H1 (cell line): Measurements from ENCODE around the gene ETV4. TPM values are rescaled to one million over a fixed set of nuclear protein-coding genes. Genes with fewer than 3 reads are reported as not detected.
A peak's percentile ranks its signal among the peaks of the same experiment; 100 is the strongest.

Experiments
- CTCF ChIA-PET: fragments of 300-600 bp; sonication (Branson Sonifier 250); formaldehyde crosslinking; loops from one replicate; lab custom pipeline; 2021; ENCODE audit not compliant: partially characterized antibody; lab: Charles Lee
- POLR2A ChIA-PET: fragments of 300-600 bp; sonication (Branson Sonifier 250); formaldehyde crosslinking; loops from one replicate; lab custom pipeline; 2021; ENCODE audit warnings: inconsistent platforms; ENCODE audit not compliant: partially characterized antibody; lab: Charles Lee
- DNase-seq, 2 experiments: peaks; one replicate each; pipeline versions ENCODE4 v3.0.0 to v3.0.0-alpha.2; 2010 to 2022; ENCODE audit warnings: low spot score in 2 of 2, low read depth in 1 of 2, mixed read lengths in 1 of 2
- FAIRE-seq: peaks from 2 replicates; lab custom pipeline; 2011; peaks lifted over from hg19 to GRCh38; lab: Jason Lieb, UNC
- H2AFZ ChIP-seq: 2 replicates; pipeline ENCODE4 v1.8.1; 2012; ENCODE audit warnings: low read length, inconsistent platforms
- H2AK5ac ChIP-seq: 2 replicates; pipeline ENCODE4 v1.6.1; 2013; ENCODE audit warnings: low read depth, low read length
- H2BK120ac ChIP-seq: replicated peaks from 2 replicates; pipeline ENCODE3; 2013; ENCODE audit warnings: low read depth, low read length, inconsistent platforms
- H2BK12ac ChIP-seq: 2 replicates; pipeline ENCODE4 v1.6.1; 2013; ENCODE audit warnings: low read depth, low read length
- H2BK15ac ChIP-seq: 2 replicates; pipeline ENCODE4 v1.6.1; 2013; ENCODE audit warnings: low read length
- H2BK20ac ChIP-seq: 2 replicates; pipeline ENCODE4 v1.6.1; 2013; ENCODE audit warnings: low read length
- H2BK5ac ChIP-seq: 2 replicates; pipeline ENCODE4 v1.6.1; 2013; ENCODE audit warnings: low read depth, low read length
- H3K14ac ChIP-seq: 2 replicates; pipeline ENCODE4 v1.6.1; 2013; ENCODE audit warnings: inconsistent platforms; ENCODE audit not compliant: insufficient read length
- H3K18ac ChIP-seq: 2 replicates; pipeline ENCODE4 v1.6.1; 2013; ENCODE audit warnings: low read length; ENCODE audit errors: extremely low read depth
- H3K23ac ChIP-seq: 2 replicates; pipeline ENCODE4 v1.6.1; 2013; ENCODE audit warnings: inconsistent platforms; ENCODE audit not compliant: insufficient read length
- H3K23me2 ChIP-seq: 2 replicates; pipeline ENCODE4 v1.6.1; 2013; ENCODE audit warnings: low read depth, low read length
- H3K27ac ChIP-seq: 2 replicates; pipeline ENCODE4 v1.6.1; 2011; ENCODE audit warnings: low read depth, low read length, inconsistent platforms
- H3K27me3 ChIP-seq, 4 experiments: replicated peaks in 1 of 4; 1 replicate in 1 of 4; 2 replicates in 3 of 4; pipeline versions ENCODE4 v1.6.1 to v1.8.1; 2011 to 2013; ENCODE audit warnings: low read length in 3 of 4, mild to moderate bottlenecking in 3 of 4, inconsistent platforms in 2 of 4, mixed read lengths in 2 of 4, moderate library complexity in 1 of 4; ENCODE audit not compliant: control insufficient read depth in 3 of 4, insufficient read depth in 3 of 4; ENCODE audit errors: extremely low read depth in 1 of 4
- H3K36me3 ChIP-seq, 4 experiments: 2 replicates each; pipeline versions ENCODE4 v1.6.1 to v1.8.1; 2011 to 2013; ENCODE audit warnings: mild to moderate bottlenecking in 4 of 4, low read length in 3 of 4, moderate library complexity in 2 of 4, control low read depth in 1 of 4, inconsistent platforms in 1 of 4; ENCODE audit not compliant: insufficient read depth in 4 of 4, control insufficient read depth in 2 of 4
- H3K4ac ChIP-seq: replicated peaks from 2 replicates; pipeline ENCODE3; 2013; ENCODE audit warnings: low read length, low read depth, mixed read lengths, inconsistent platforms; ENCODE audit not compliant: insufficient read length
- H3K4me1 ChIP-seq, 4 experiments: replicated peaks in 1 of 4; 1 replicate in 1 of 4; 2 replicates in 3 of 4; pipeline versions ENCODE4 v1.6.1 to v1.8.1; 2011 to 2013; ENCODE audit warnings: low read length in 3 of 4, inconsistent platforms in 2 of 4, mixed read lengths in 1 of 4; ENCODE audit not compliant: insufficient read depth in 4 of 4, control insufficient read depth in 3 of 4
- H3K4me2 ChIP-seq, 2 experiments: 2 replicates each; pipeline versions ENCODE4 v1.6.1 to v1.8.1; 2011 to 2013; ENCODE audit warnings: low read depth in 2 of 2, low read length in 2 of 2, control low read depth in 1 of 2, inconsistent platforms in 1 of 2, mild to moderate bottlenecking in 1 of 2; ENCODE audit not compliant: insufficient read depth in 1 of 2
- H3K4me3 ChIP-seq, 4 experiments: fragments of 200-600, 300-600 bp in 1 of 4; sonication (generic), shearing (Covaris generic), sonication (Bioruptor Twin) in 1 of 4; 2 replicates each; pipeline versions ENCODE4 v1.5.1 to v1.8.1; 2011 to 2016; ENCODE audit warnings: low read length in 4 of 4, low read depth in 3 of 4, control low read depth in 2 of 4, inconsistent platforms in 2 of 4, mild to moderate bottlenecking in 2 of 4, mixed read lengths in 1 of 4, moderate library complexity in 1 of 4; ENCODE audit not compliant: insufficient read depth in 2 of 4; ENCODE audit errors: extremely low read depth in 1 of 4
- H3K56ac ChIP-seq: replicated peaks from 2 replicates; pipeline ENCODE3; 2013; ENCODE audit warnings: low read depth, mild to moderate bottlenecking, mixed read lengths, low read length, inconsistent platforms; ENCODE audit not compliant: insufficient read length
- H3K79me1 ChIP-seq: 2 replicates; pipeline ENCODE4 v1.6.1; 2013; ENCODE audit warnings: low read depth, low read length, control low read depth
- H3K79me2 ChIP-seq, 2 experiments: 2 replicates each; pipeline versions ENCODE4 v1.6.1 to v1.8.1; 2012 to 2013; ENCODE audit warnings: low read length in 2 of 2, mild to moderate bottlenecking in 2 of 2, inconsistent platforms in 1 of 2; ENCODE audit not compliant: insufficient read depth in 2 of 2, control insufficient read depth in 1 of 2
- H3K9ac ChIP-seq, 4 experiments: replicated peaks in 1 of 4; 1 replicate in 1 of 4; 2 replicates in 3 of 4; pipeline versions ENCODE4 v1.6.1 to v1.8.1; 2011 to 2013; ENCODE audit warnings: low read depth in 3 of 4, low read length in 3 of 4, control low read depth in 2 of 4, mild to moderate bottlenecking in 2 of 4, moderate library complexity in 2 of 4, inconsistent platforms in 1 of 4; ENCODE audit errors: extremely low read depth in 1 of 4
- H3K9me3 ChIP-seq, 2 experiments: 2 replicates each; pipeline versions ENCODE4 v1.6.1 to v1.8.1; 2012 to 2013; ENCODE audit warnings: mild to moderate bottlenecking in 2 of 2, moderate library complexity in 2 of 2, control low read depth in 1 of 2, inconsistent platforms in 1 of 2, low read depth in 1 of 2, low read length in 1 of 2, mixed read lengths in 1 of 2; ENCODE audit not compliant: insufficient read depth in 2 of 2
- H4K20me1 ChIP-seq, 2 experiments: replicated peaks in 1 of 2; 2 replicates each; pipeline versions ENCODE3 to v1.8.1; 2011 to 2013; ENCODE audit warnings: inconsistent platforms in 2 of 2, low read length in 2 of 2, mild to moderate bottlenecking in 1 of 2; ENCODE audit not compliant: insufficient read depth in 2 of 2, control insufficient read depth in 1 of 2
- H4K5ac ChIP-seq: 2 replicates; pipeline ENCODE4 v1.6.1; 2013; ENCODE audit warnings: low read length, low read depth, mixed read lengths, inconsistent platforms; ENCODE audit not compliant: insufficient read length
- H4K8ac ChIP-seq: 2 replicates; pipeline ENCODE4 v1.8.0; 2013; ENCODE audit warnings: mild to moderate bottlenecking, moderate library complexity, low read length, inconsistent platforms; ENCODE audit not compliant: insufficient read depth; ENCODE audit errors: extremely low read depth
- H4K91ac ChIP-seq: replicated peaks from 2 replicates; pipeline ENCODE3; 2013; ENCODE audit warnings: low read length, mixed read lengths, inconsistent platforms; ENCODE audit not compliant: insufficient read length
- ATF3 ChIP-seq: IDR thresholded peaks from 2 replicates; pipeline ENCODE4 v1.6.1; 2011; ENCODE audit warnings: low read depth, mild to moderate bottlenecking, low read length; ENCODE audit not compliant: insufficient read depth
- FOSL1 ChIP-seq: IDR thresholded peaks from 2 replicates; pipeline ENCODE4 v1.6.1; 2011; ENCODE audit warnings: mild to moderate bottlenecking, low read depth, low read length, moderate library complexity; ENCODE audit not compliant: insufficient read depth
- GTF2F1 ChIP-seq: IDR thresholded peaks from 2 replicates; pipeline ENCODE4 v1.6.1; 2012; ENCODE audit warnings: low read depth, low read length, improper control_type of control experiment, borderline replicate concordance
- JUN ChIP-seq: IDR thresholded peaks from 2 replicates; pipeline ENCODE4 v1.6.1; 2011; ENCODE audit warnings: low read depth, mild to moderate bottlenecking, improper control_type of control experiment, low read length
- POLR2A ChIP-seq, 2 experiments: IDR thresholded peaks; 1 replicate in 1 of 2; 2 replicates in 1 of 2; pipeline ENCODE4 v1.6.1; 2011; ENCODE audit warnings: low read depth in 2 of 2, low read length in 2 of 2, mild to moderate bottlenecking in 2 of 2; ENCODE audit errors: control extremely low read depth in 1 of 2
- POLR2AphosphoS5 ChIP-seq: IDR thresholded peaks from 2 replicates; pipeline ENCODE4 v1.6.1; 2011; ENCODE audit warnings: low read depth, low read length
- RNF2 ChIP-seq: fragments of 200-900, 300-1000 bp; sonication (generic); IDR thresholded peaks from 2 replicates; pipeline ENCODE4 v1.7.1; 2016; ENCODE audit warnings: borderline replicate concordance, low read depth, mild to moderate bottlenecking, antibody characterized with exemption, low read length; ENCODE audit not compliant: poor library complexity, severe bottlenecking; ENCODE audit errors: missing control alignments
- SP4 ChIP-seq: IDR thresholded peaks from 2 replicates; pipeline ENCODE4 v1.6.1; 2012; ENCODE audit warnings: low read length, inconsistent platforms
- ZNF274 ChIP-seq: IDR thresholded peaks from 2 replicates; pipeline ENCODE4 v1.7.0; 2012; ENCODE audit warnings: low read length, borderline replicate concordance; ENCODE audit errors: extremely low read depth
- WGBS, 2 experiments: shearing (Covaris generic) in 1 of 2; methylation state at CpG; one replicate each; pipeline versions ENCODE4 v1.1.6 to v1.1.7; 2013 to 2015; ENCODE audit warnings: low lambda C conversion rate in 2 of 2, mixed read lengths in 2 of 2, inconsistent platforms in 1 of 2, low coverage in 1 of 2, missing lambda C conversion rate in 1 of 2; ENCODE audit not compliant: insufficient replicate concordance in 2 of 2, insufficient coverage in 1 of 2, insufficient read length in 1 of 2; ENCODE audit errors: extremely low coverage in 1 of 2, missing lambda C conversion rate in 1 of 2; 5-methylcytosine and 5-hydroxymethylcytosine counted together
- polyA plus RNA-seq, 7 experiments: library from polyadenylated mRNA; depleted of rRNA in 3 of 7; stranded (reverse) in 5 of 7; unstranded in 2 of 7; fragments of >200 nt in 5 of 7; fragments of 200-250 nt in 2 of 7; gene quantifications; 1 replicate in 5 of 7; 2 replicates in 1 of 7; 4 replicates in 1 of 7; pipeline versions ENCODE4 v1.2.1 to v1.2.3, GENCODE V29; 2011 to 2013; ENCODE audit warnings: missing spikeins in 2 of 7, mixed read lengths in 2 of 7
- total RNA-seq: library from RNA; stranded (reverse); fragmentation: NEBNext Ultra II Directional; extraction: Animal tissue kit (Norgen Biotek cat#: 25700); gene quantifications from 2 replicates; pipeline ENCODE4 v1.2.1, GENCODE V29; 2021
- TF ChIP-seq, protein P1 (sequence below), 3 experiments: IDR thresholded peaks; 1 replicate in 2 of 3; 2 replicates in 1 of 3; pipeline versions ENCODE4 v1.5.1 to v1.6.1; 2011; ENCODE audit warnings: low read length in 3 of 3, mild to moderate bottlenecking in 3 of 3, inconsistent platforms in 2 of 3, low read depth in 1 of 3, moderate library complexity in 1 of 3; ENCODE audit not compliant: insufficient read depth in 1 of 3; ENCODE audit errors: control extremely low read depth in 1 of 3

ETV4 gene
- total and polyA plus RNA-seq, 2 of the 8 experiments (the other 6 are each of a cell fraction or from before 2014, with no cell fraction given), result 75.2 to 143 TPM

DNA sequence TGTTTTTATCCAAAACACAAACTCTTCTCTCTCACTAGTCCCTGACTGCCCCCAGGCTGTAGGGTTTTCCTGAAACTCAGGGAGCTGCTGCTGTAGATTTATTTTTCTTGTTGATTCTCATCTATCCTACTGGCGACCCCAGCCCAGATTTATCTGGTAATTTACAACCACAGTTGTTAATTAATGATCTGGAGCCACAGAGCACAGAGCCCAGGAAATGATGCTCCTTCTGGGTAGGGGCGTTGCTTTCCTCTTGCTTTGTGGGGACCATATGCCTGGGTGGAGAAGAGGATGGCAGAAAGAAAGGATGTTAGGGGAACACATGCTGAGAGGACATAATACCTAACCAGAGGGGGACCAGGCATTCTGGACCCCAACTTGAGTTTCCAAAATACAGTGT lies 7.4 kb upstream of the ETV4 start:
- Histone ChIP-seq H3K79me1 (no peaks in the 10 kb centered on the region), H4K5ac (no peak overlapping the region), H2BK20ac (no peak overlapping the region), H2BK12ac (no peak overlapping the region; the same call in 1 of the 2 replicates), H3K4me2 (peak overlapping the region in 1 of 2 experiments; percentile 33; a peak in 2 of 4 replicates), H2BK5ac (peak overlapping the region; percentile 3; the same call in 1 of the 2 replicates), H3K23ac (no peak overlapping the region), H3K27ac (no peak overlapping the region), H2AK5ac (no peak overlapping the region), H3K9me3 (no peaks in the 10 kb centered on the region; a peak in 1 of 4 replicates), H2BK15ac (no peak overlapping the region), H3K36me3 (no peaks in the 10 kb centered on the region), H3K27me3 (no peaks in the 10 kb centered on the region; a peak in 1 of 7 replicates), H2BK120ac (no peak overlapping the region), H3K14ac (no peak overlapping the region), H3K23me2 (0 out of 2 replicates have a peak, but pooled peaks cover 2% of the 10 kb centered on the region), H3K18ac (peak overlapping the region; percentile 48; the same call in 1 of the 2 replicates), H4K91ac (no peak overlapping the region), H4K20me1 (no peaks in the 10 kb centered on the region), H3K56ac (no peak overlapping the region), H3K4me3 (no peak overlapping the region), H3K4ac (no peak overlapping the region), H3K4me1 (peaks cover 11 to 23% (median 17%) of the 10 kb centered on the region in 4 experiments), H2AFZ (no peak overlapping the region), H4K8ac (no peak overlapping the region), H3K79me2 (no peaks in the 10 kb centered on the region), H3K9ac (no peak overlapping the region)
- WGBS, 2 experiments, result 15% methylated on average over 2 of the region's 2 CpGs; no CpG with 5 or more reads in 1 of the 2 experiments
- DNase-seq (no peak), FAIRE-seq (peak; percentile 36)
- ChIA-PET POLR2A (interaction anchor here (0.6 to 2.1 kb wide), 4 partner anchors 9 to 186 kb away, joined by 3 to 6 read pairs (median 3); no protein-coding TSS in a partner anchor), CTCF (interaction anchor here (1.0 to 2.4 kb wide), 5 partner anchors 20 to 206 kb away, joined by 3 to 11 read pairs (median 3); no protein-coding TSS in a partner anchor)
- no peak for TF ChIP-seq GTF2F1
- TF ChIP-seq, protein P1, sequence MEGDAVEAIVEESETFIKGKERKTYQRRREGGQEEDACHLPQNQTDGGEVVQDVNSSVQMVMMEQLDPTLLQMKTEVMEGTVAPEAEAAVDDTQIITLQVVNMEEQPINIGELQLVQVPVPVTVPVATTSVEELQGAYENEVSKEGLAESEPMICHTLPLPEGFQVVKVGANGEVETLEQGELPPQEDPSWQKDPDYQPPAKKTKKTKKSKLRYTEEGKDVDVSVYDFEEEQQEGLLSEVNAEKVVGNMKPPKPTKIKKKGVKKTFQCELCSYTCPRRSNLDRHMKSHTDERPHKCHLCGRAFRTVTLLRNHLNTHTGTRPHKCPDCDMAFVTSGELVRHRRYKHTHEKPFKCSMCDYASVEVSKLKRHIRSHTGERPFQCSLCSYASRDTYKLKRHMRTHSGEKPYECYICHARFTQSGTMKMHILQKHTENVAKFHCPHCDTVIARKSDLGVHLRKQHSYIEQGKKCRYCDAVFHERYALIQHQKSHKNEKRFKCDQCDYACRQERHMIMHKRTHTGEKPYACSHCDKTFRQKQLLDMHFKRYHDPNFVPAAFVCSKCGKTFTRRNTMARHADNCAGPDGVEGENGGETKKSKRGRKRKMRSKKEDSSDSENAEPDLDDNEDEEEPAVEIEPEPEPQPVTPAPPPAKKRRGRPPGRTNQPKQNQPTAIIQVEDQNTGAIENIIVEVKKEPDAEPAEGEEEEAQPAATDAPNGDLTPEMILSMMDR (IDR thresholded peaks at IDR 0.05; ENCODE audit: control extremely low read depth in 1 of 3, insufficient read depth in 1 of 3, low read depth in 1 of 3, low read length in 3 of 3), result no peak
- TF ChIP-seq POLR2AphosphoS5, result no peak
- TF ChIP-seq RNF2, result no peak
- TF ChIP-seq JUN, result no peak
- no peak for TF ChIP-seq ATF3
- no peak for TF ChIP-seq ZNF274
- TF ChIP-seq FOSL1, result no peak
- no peak for TF ChIP-seq SP4
- no peak for TF ChIP-seq POLR2A (IDR thresholded peaks at IDR 0.05; ENCODE audit: control extremely low read depth in 1 of 2, low read depth in 2 of 2, low read length in 2 of 2)
